ENCODE measurements around the gene PCBP4. TPM values are rescaled to one million over a fixed set of nuclear protein-coding genes. Genes with fewer than 3 reads are reported as not detected.

Gene PCBP4
- total and polyA plus RNA-seq, 2 donors (not counting 1 experiment from before 2014, with no cell fraction given), result 15.3 to 25.6 TPM

DNA sequence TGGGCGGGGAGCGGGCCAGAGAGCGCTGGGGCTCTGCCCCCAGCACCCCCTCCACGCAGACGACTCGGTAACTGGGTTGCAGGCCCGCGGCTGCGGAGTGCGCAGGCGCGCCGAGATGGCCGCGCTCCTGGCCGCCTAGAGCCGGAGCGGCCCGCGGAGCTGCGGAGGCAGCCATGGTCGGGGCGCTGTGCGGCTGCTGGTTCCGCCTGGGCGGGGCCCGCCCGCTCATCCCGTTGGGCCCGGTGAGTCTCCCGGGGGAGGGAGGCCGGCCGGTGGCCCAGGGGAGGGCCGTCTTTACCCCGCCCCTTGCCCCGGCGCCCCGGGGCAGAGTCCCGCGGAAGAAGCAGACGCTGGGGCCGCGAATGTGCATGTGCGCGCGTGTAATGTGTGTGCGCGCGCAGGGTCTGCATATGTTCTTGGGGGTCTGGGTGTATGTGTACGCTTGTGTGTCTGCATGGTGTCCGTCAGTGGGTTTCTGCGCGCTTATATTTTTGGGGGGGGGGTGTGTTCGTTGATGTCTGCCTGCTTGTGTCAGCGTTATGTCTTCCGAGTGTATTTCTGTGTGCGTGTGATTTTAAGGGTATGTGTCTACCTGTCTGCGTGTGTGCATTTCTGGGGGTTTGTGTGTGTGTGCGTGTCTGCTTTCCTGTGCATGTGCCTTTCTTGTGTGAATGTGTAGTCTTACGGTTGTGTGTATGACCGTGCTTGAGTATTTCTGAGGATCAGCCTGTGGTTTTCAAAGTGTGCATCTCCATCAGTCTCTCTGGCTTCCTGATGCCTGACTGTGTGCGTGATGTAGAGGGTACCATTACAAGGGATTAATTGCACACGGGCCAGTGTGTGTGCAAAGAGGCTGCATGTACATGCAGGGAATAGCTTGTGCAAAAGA is 8.0 kb upstream of the PCBP4 start, which contains the start of gene ABHD14A:
ABHD14A (plus strand) TSS at position 102 of the 889 bp plus-strand sequence; CDS start at position 174, 72 bp downstream.
- TF ChIP-seq, protein P1, sequence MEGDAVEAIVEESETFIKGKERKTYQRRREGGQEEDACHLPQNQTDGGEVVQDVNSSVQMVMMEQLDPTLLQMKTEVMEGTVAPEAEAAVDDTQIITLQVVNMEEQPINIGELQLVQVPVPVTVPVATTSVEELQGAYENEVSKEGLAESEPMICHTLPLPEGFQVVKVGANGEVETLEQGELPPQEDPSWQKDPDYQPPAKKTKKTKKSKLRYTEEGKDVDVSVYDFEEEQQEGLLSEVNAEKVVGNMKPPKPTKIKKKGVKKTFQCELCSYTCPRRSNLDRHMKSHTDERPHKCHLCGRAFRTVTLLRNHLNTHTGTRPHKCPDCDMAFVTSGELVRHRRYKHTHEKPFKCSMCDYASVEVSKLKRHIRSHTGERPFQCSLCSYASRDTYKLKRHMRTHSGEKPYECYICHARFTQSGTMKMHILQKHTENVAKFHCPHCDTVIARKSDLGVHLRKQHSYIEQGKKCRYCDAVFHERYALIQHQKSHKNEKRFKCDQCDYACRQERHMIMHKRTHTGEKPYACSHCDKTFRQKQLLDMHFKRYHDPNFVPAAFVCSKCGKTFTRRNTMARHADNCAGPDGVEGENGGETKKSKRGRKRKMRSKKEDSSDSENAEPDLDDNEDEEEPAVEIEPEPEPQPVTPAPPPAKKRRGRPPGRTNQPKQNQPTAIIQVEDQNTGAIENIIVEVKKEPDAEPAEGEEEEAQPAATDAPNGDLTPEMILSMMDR (IDR thresholded peaks at IDR 0.05), result no peak
- no peak for TF ChIP-seq EZH2 (IDR thresholded peaks at IDR 0.05; ENCODE audit: borderline replicate concordance, insufficient read depth, low read depth, low read length, poor library complexity, severe bottlenecking)
- POLR2A ChIA-PET, result interaction anchor here (1.4 to 3.1 kb wide), 3 partner anchors 8 to 179 kb away, joined by 6 to 22 read pairs (median 13); partner anchors contain the start of genes ACY1, PARP3, POC1A and RRP9
- Histone ChIP-seq H3K79me2 (ENCODE audit: control insufficient read depth, insufficient read depth, low read length) (peaks cover 18% of the 10 kb centered on the region), H3K4me2 (replicated peaks; ENCODE audit: low read depth, low read length, poor library complexity, severe bottlenecking) (peak within 1 kb of the TSS; percentile 98), H4K20me1 (ENCODE audit: control insufficient read depth, insufficient read depth, low read length, poor library complexity, severe bottlenecking) (no peaks in the 10 kb centered on the region), H3K36me3 (replicated peaks in 1 of 2; ENCODE audit: control extremely low read depth in 1 of 2, control insufficient read depth in 1 of 2, extremely low read depth in 1 of 2, insufficient read depth in 2 of 2, low read length in 1 of 2) (peaks cover 0 to 3% of the 10 kb centered on the region in 2 experiments), H3K4me1 (ENCODE audit: control insufficient read depth in 2 of 2, insufficient read depth in 2 of 2, low read length in 2 of 2) (peaks cover 14 to 23% of the 10 kb centered on the region in 2 donors), H3K4me3 (ENCODE audit: control extremely low read depth in 1 of 5, extremely low read depth in 1 of 5, insufficient read depth in 1 of 5, low read depth in 2 of 5, low read length in 4 of 5) (peak within 1 kb of the TSS; percentile 71 to 98 (median 85)), H3K9me3 (ENCODE audit: control extremely low read depth in 1 of 3, control insufficient read depth in 2 of 3, insufficient read depth in 1 of 3, low read length in 2 of 3) (no peaks in the 10 kb centered on the region), H3K27ac (ENCODE audit: low read length in 2 of 2) (peak within 1 kb of the TSS; percentile 39 to 75), H3K9ac (ENCODE audit: low read length) (peak within 1 kb of the TSS; percentile 87), H2AFZ (ENCODE audit: insufficient read depth, low read depth, low read length, poor library complexity, severe bottlenecking) (peak within 1 kb of the TSS; percentile 95), H3K27me3 (replicated peaks in 1 of 4; ENCODE audit: control extremely low read depth in 1 of 4, control insufficient read depth in 3 of 4, insufficient read depth in 4 of 4, low read length in 3 of 4) (no peaks in the 10 kb centered on the region)
- Mint-ChIP-seq H3K4me3 (peak within 1 kb of the TSS; percentile 100), H3K27me3 (no peaks in the 10 kb centered on the region), H3K9me3 (ENCODE audit: insufficient read depth) (no peaks in the 10 kb centered on the region), H3K27ac (peak within 1 kb of the TSS; percentile 95), H3K4me1 (peaks cover 28% of the 10 kb centered on the region)
- peak; percentile 78 for ATAC-seq (ENCODE audit: low read depth)
- CTCF ChIA-PET, result interaction anchor here (0.6 to 4.8 kb wide), 5 partner anchors 8 to 473 kb away, joined by 3 to 45 read pairs (median 6); partner anchors contain the start of genes ACY1, PARP3, RPL29 and RRP9
- WGBS (ENCODE audit: insufficient coverage), result under 1% methylated on average over 63 of the region's 63 CpGs
- peak; percentile 85 for DNase-seq
- intact Hi-C loops (cut with micrococcal nuclease), result loop anchor here (1.0 to 10.0 kb wide), 6 partner anchors 8 to 730 kb away; partner anchors contain the start of genes ACY1, DUSP7, GLT8D1 and PARP3

Data from B cell (primary cell).